Gastroesophageal sphincter (tissue), 2 donors: Measurements from ENCODE around the gene AAR2.

Experiments
- POLR2A ChIP-seq, 2 donors: fragments of 450-650 bp; IDR thresholded peaks; one replicate each; pipeline ENCODE4 v1.6.1; 2017; ENCODE audit warnings: antibody characterized with exemption in 2 of 2, mild to moderate bottlenecking in 2 of 2, moderate library complexity in 1 of 2
- POLR2AphosphoS5 ChIP-seq: sonication (generic); formaldehyde crosslinking; IDR thresholded peaks from one replicate; pipeline ENCODE4 v1.6.1; 2017; ENCODE audit warnings: antibody characterized with exemption

GRCh38 chr20:36234771-36235320 lies 1.4 kb upstream of the AAR2 start:
- TF ChIP-seq POLR2A (IDR thresholded peaks at IDR 0.05) = no peak
- no peak for TF ChIP-seq POLR2AphosphoS5
